ENCODE results near the gene CCDC157.

The CCDC157 gene

DNA sequence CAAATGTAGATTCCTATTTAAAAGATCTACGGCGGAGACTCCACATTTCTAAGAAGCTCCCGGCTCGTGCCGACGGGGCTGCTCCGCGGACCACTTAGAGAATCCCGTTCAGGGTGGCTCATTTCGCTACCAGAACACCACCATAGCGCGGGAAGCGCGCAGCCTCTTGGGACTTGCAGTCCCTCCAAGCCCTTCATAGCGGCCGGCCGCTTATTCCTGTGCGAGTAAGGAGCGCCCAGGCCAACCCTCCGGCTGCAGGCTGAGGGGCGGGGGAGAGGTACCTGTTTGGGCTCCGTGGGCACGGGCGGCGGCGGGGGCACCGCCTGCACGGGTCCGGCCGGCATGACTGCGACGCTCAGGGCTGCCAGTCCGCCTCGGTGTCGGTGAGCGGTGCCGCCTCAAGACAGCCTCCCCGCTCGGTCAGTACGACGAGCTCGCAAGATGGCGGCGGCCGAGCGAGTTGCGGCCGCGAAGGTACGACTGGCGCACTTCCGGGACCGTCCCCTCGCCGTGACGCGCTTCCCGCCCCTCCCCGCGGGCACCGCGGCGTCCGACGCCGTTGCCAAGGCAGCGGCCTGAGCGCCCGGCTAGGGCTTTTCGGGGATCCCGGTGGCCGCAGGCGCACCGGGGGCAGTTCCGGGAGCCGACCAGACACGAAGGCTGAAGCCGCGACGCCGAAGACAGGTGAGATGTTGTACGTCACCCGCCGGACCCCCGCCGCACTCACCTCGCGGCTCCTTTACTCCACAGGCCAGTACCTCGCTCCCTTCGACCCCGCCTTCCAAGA lies at the start of gene CCDC157, which contains the start of gene SF3A1:
Gene CCDC157, plus strand, starts transcription at position 559 of the 787 bp plus-strand sequence. CDS start 8,994 bp downstream, outside the sequence.
Gene SF3A1, minus strand, starts transcription at position 446 of the 787 bp plus-strand sequence. Its CDS starts 102 bp downstream, at position 344.
- peak; percentile 86 for DNase-seq

DNA sequence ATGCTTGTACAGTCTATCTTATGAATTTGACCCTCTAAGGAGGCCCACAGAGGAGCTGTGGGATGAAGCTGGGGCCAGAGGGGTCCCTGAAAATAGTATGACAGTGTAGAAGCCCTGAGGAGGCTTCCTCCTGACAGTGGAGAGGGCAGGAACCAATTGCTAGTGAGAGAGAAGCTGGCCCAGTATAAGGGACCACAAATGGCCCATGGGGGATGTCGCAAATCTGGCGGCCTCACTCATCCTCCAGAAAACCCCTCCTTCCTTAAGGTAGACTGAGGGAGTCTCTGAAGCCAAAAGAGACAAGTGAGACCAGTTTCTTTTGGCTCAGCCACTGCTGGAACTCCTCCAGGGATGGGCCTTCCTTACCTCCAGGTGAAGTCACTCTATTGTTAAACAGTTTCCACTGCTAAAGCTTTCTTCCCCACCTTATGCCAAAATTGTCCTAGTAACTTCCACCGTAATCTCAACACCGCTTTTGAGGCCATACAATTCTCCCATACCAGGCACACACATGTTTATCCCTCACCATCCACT lies 49.7 kb upstream of the CCDC157 start:
- no peak for DNase-seq

DNA sequence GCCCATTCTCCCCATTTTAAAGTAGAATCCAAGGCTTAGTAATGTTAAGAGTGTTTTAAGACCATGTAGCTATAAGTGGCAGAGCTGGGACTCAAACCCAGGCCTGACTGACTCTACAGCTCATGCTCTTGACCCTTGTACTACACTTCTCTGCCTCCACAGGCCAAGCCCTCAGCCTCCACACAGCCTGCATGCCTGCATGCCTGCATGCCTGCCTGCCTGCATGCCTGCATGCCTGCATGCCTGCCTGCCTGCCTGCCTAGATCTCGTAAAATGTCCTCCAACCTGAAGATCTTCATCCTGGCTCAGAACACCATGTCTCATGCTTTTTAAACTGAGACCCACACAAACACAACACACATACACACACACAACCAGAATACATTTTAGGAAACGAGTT lies 48.7 kb upstream of the CCDC157 start:
- no peak for DNase-seq

DNA sequence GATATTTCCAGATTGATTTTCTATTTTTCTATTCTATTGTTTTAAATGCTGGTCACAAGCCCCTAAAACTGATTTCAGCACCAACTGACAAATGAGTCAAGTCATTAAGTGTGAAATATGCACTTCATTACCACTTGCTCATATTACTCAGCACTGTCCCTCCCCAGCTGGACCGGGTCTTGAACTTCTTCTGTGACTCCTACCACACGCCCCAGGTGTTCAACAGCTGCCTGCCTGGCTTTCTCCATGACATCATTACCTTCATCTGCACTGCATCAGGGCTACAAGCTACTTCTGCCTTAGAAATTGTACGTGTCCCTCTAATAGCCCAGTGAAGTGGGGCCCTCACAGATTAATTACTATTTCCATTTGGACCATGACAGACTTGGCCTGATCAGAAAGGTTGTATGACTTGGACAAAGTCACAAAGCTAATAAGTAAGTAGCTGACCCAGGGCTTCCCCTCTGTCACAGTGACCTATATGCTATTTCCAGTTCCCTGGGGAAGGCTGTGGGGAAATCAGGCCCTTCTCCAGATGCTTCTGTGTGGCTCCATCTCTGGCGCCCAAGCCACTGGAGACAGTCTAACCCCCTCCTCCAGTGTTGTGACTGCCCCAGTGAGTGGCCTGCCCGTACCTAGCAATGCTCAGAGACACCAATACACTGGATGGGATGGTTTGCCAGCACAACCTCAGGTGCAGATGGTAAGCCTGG lies 48.1 kb upstream of the CCDC157 start:
- DNase-seq, result no peak

DNA sequence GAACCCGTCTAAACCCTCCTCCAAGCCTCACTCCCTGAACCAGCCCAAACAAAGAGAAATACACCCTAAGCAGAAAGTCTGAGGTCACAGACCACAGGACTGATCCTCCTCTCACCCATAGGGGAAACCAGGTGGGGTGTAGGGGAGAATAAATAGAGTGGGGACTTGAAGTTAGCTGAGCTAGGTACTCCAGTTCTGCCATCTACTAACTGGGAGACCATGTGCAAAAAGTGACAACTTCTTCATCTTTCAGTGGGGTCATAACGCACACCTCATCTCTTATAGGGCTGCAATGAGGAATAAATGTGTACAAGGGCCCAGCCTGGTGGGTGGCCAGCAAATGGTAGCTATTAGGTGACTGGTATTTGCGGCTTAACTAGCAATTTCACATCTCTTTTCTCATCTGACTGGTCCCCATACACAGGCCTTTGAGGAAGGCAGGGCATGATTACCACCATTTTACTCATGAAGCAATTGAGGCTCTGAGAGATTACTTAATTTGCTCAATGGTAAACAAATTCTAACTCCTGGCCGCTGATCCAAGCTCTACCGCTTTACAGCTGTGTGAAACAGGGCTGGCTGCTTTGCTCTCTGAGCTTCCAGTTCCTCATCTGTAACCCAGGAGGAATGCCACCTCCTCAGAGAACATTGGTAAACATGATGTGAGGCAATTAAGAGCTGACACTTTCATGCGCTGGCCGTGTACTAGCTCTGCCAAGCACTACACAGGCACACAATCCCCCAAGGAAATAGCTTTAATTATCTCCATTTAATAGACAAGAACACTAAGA lies 46.7 kb upstream of the CCDC157 start:
- DNase-seq, result no peak

DNA sequence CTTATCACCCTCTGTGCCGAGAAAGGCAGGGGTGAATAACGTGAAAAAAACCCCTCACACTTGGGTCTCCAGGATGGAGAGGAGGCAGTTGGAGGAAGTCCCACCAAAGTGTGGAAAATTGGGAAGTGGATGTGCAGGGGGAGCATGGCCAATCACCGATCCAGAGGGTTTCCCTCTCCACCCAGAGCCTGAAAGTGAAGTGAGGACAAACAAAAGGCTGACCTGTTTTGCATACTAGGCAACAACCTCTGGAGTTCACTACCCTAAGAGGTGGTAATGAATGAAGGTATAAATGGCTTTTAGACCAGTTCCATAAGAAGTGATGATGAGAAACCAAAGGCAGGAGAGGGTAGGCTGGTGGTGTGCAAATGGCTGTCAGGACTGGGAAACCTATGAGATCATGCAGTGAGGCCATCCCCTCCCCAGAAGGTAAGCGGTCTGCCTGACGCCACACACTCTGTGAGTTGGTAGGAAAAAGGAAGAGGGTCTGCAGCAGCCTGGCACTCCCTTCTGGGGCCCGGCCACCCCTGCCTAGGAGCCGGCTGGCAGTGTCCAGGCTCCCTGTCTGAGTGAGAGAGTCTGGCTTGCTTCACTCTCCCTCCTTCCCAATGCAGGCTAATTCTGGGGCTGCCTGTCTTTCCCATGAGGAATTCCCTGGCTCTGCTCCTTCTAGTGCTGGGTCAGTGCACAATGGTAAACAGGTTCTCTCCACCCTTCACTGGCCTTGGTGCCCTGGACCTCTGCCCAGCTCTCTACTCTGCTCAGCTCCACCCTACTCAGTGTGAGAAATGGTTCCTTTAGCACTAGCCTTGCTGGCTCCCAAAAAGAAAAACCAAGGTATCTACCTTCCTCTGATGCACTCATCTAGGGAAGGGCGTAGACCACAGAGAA lies 45.7 kb upstream of the CCDC157 start:
- no peak for DNase-seq

DNA sequence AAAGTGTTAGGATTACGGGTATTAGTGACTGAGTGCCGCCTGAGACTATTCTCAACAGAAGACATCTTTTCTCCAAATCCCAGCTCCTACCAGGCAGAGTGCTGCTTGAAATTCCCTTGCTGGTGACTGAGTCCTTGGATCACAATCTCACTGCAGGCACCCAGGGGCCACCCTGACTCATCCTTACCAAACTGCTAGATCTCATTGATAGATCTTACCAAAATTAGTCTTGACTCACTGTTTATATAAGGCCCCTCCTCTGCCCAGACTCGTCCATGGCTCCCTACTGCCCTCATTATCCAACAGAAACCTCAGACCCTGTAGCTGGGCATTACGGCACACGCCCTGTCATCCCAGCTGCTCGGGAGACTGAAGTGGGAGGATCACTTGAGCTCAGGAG lies 44.8 kb upstream of the CCDC157 start:
- no peak for DNase-seq

DNA sequence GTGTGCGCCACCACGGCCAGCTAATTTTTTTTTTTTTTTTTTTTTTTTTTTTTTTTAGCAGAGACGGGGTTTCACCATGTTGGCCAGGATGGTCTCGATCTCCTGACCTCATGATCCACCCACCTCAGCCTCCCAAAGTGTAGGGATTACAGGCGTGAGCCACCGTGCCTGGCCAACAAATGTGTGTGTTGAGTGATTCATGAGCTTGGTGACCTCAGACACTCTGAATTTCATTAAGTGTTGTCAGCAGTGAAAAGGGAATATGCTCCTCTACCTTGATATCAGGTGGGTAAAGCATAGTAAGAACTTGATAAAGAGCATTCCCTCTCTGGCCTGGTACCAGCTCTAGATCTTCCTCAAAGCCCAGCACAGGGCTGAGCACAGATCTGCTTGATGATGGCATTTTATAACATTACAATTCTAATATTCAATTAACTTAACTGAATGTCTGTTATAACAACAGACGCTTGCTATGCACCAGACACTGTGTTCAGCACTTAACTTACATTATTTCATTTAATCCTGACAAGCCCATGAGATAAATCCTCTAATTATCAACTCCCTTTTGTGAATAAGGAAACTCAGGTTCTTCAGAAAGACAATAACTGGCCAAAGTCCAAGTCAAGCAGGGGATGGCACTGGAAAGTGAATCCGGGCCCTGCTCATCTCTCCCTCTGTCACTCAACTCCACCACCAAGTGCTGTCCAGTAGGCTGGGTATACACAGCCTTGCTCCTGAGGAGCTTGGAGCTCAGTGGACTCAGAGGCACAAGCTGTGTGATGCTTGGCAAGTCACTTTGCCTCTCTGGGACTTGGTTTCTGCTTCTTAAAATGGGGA lies 43.1 kb upstream of the CCDC157 start:
- DNase-seq, result no peak

DNA sequence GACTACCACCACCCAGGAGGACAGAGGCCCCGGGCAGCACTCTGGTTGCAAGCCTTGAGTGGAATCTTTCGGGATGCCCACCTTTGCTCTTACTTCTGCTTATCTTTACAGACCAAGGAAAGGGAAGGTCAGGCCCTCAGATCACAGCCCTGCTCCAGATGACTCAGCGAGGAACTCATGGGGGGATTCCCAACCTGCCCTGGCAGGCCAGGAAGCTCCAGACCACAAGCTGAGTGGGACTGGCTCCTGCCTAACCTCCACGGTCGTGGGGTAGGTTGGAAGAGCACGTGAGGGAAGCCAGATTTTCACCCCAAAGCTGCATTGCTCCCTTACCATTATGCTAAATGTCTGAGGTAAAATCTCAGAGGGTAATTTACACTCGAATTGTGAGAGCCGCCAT lies 41.9 kb upstream of the CCDC157 start:
- DNase-seq, result no peak

DNA sequence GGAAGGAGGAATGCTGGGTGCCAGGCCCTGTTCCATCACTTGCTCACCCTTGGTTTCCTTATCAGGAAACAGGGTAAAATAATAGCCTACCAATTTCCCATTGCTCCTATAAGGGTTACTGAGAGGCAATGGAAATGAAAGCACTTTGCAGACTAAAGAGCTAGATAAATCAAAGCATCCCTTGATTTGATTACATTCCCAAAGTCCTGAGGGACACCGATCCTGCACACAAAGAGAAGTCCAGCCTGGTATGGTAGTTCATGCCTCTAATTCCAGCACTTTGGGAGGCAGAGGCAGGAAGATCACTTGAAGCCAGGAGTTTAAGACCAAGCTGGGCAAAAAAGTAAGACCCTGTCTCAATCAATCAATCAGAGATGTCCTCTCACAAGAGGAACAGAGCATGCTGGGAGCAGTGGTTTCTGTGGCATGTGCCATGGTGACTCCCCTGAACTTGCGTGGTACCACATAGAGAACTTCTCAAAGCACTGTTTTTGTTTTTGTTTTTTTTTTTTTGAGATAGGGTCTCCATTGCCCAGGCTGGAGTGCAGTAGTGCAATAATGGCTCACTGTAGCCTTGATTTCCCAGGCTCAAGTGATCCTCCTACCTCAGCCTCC lies 40.7 kb upstream of the CCDC157 start:
- DNase-seq, result no peak

DNA sequence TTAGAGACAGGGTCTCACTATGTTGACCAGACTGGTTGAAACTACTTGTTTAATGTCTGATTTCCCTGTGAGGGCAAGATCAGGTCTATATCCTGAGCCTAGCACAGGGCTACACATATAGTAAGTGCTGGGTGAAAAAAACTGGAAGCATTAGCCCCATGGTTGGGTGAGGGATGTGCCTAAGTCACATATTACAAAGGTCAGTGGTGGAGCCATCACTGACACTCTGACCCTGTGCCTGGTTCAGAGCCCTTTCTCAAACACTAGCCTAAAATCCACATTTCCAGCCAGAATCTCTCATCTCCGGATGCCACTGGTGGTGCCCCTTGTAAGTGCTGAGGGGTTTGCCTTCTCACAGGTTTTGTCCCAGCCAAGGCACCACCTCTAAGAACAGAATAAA lies 39.0 kb upstream of the CCDC157 start:
- DNase-seq, result no peak

DNA sequence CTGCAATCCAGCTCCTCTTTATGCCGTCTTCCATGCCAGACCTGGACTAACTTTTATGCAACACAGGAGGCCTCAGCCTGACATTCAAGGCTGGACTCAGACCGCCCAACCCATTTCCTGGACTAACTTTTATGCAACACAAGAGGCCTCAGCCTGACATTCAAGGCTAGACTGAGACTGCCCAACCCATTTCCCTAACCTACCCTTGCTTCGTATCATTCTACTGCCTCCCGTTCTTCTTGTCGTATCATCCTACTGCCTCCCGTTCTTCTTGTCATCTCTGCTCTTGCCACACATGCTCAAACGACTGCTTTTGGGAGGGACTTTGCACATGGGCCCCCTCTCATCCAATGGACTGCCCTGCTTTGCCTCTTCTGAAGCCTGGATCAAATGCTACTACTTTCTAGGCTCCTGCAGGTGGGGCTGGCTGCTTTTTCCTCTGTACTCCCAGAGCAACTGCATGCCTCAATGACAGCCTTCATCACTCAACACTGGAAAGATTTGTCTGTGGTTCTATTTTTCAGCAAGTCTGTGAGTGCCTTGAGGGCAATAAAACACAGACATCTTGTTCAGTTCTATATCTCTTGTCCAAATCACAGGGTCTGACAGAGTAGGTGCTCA lies 37.9 kb upstream of the CCDC157 start:
- no peak for DNase-seq

DNA sequence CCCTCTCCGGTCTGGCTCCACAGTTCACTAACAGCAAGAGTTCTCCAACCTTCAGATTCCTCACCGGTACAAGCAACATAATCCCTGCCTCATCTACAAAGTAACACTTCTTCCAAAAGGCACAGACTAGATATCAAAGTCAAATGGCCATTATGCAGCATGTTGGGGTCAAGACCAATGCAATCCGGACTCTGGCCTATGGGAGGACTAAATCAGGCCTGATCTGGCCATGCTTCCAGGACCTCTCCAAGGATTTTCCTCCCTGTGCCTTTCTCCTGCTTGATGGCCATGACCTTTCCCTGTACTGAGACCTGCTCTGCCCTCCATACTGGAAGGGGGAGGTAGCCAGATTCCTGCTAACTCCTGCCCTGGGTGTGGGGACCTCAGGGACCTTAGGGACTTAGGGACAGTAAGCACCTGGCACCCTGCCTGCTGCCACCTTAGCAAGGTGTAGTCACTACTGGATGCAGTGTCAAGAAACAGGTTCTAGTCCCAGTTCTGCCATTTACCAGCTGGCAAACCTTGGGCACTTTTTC lies 36.7 kb upstream of the CCDC157 start:
- no peak for DNase-seq

DNA sequence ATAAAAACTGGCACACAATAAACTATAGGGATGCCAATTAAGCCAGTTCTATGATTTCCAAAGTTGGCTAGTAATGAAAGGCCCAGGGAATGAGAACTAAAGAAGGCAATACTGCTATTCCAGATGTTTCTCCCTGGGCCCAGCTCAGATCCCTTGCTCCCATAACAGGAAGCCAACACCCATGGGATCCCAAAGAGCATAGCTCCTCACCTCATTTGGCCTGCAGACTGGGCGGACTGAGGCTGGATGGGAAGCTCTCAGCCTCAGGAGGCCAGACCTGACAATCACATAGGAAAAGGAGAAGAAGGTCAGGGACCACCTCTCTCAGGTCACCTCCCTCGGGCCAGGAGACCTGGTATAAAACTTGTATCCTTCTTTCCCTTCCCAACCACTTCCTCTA lies 35.3 kb upstream of the CCDC157 start:
- DNase-seq, result no peak

DNA sequence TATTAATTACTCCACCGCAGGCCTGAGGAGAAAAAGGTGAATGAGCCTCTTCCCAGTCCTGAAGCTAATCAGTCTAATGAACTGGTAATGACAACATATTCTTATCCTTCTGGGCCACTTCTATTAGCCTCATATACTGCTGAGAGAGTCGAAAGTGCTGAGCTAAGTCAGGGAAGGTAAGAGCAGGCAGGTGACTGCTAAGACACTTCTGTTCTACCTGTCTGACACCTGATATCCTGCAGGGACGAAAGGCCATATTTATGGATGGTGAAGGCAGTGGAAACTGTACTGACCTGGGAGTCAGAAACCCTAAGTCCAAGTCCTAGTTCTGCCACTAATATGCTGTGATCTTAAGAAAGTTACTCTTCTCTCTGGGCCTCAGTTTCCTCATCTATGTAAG lies 33.6 kb upstream of the CCDC157 start:
- DNase-seq, result no peak

DNA sequence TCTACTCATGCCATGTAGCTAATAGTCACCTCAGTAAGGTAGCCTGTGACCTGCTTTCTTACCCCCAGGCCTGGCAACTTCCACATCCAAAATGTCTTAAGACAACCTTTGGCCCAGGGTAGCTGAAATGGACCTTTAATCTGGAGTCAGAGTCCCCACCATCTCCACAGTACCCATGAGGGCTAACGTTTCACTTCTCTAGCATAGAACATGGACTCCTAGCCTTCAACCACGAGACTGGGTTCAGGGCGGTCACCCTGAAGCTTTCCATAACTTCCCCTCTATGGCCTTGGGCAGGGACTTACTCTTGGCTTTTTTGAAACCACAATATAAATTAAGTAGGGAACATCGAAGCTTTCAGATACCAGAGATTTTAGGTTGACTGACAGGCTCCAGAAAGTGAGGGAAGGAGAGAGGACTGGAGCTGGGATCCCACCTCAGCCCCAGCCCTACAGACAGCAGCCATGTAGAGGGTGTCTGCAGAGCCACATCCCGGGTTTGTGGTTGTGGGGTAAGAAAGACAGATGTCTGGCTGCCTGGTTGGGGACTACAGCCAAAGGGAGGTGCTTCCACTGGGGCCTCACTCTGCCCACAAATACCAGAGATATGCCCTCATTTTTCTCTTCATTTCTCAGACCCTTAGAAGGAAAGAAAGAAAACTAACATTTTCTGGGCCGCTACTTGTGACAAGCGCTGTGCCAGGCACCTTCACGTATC lies 32.6 kb upstream of the CCDC157 start:
- DNase-seq, result no peak

DNA sequence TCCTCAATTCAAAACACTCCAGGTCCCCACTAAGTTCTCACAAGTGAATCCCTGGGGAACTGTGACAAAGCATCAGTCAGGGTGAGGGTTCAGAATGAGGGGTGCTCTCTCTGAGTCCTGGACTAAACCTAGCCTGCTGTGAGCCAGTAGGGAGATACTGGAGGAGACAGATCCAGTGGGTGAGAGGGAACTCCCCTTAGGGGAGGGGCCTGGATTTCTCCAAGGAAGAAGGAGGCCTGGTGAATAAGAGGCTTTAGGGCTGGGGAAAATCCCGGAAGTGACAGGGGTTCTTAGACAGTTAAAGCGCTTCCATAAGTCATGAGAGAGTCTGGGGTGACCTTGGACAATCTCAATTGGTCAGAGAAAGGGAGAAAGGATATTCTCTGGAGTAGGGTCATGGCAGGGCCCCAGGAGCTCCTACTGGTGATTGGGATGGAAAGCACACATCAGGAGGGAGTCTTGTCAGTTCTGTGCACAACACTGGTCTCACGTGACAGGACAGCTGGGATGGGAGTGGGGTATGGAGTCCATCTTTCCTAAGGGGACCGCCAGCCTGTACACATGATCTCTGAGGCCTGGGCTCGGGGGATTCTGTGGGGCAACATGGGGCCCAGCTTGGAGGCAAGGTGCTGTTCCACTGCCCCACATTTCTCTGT lies 31.6 kb upstream of the CCDC157 start:
- no peak for DNase-seq

DNA sequence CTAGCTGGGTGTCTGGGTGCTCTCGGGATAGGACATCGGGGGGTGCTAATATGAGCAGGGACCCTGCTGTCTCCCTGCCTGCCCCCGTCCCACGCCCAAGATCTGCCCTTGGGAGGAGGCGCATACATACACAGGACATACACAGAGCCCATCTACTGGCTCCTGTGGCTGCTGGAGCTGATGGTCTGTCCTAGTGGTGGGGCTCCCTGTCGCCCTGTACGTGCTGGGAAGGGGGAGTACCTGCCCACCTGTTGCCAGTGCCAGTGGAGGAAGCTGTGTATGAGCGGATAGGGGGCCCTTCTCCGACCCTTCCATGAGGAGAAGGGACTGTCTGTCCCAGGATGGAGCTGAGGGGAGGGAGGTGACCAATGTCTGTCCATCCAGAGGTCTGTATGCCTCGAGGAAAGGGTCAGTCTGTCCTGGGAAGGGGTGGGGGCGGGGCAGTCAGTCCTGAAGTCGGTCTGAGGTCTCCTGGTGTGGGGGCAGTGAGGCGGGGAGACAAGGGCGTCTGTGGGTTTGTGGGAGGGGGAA lies 31.0 kb upstream of the CCDC157 start:
- no peak for DNase-seq

All from NCI-H345 (cell line).